GM18502 (cell line): Measurements from ENCODE around the gene CTDSPL2.
"Not testable (repeated sequence)": the region's sequence is repeated elsewhere in the genome, so short reads cannot be mapped to it uniquely, and the experiment has no call there.

ENCODE experiments used
- ATAC-seq: cut with Tn5 transposase; IDR thresholded peaks from one replicate; pipeline ENCODE4 v1.9.1; 2021; ENCODE audit warnings: mild to moderate bottlenecking; ENCODE audit not compliant: unreplicated experiment, poor library complexity

CTDSPL2 gene

DNA sequence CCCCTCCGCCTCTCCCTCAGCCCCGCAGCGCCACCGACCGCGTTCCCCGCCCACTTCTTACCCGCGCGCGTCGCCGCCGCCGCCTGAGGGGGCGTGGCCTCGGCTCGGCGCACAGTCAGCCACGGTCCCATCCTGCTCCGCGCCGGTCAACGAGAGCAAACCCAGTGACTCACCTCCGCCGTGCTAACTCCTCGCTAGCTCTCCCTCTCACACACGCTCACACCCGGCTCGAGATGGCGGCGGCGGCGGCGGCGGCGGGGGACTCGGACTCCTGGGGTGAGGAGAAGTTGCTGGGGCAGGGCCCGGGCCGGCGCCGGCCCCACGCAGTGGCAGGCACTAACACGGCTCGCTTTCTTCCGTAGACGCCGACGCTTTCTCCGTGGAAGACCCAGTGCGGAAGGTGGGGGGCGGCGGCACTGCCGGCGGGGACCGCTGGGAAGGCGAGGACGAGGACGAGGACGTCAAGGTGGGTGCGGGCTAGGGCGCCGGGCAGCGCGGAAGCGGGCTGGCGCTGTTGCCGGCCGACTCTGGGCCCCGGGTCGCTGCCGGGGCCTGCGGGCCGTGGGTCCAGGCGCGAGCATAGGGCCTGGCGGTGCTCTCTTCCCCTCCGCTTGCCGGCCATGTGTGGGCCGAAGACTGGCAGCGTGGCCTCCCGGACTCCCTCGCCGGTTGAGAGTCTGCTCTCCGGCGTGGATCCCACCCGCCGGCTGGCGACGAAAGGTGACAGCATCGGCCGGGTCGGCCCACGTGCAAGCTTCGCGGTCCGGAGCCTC lies 109.7 kb downstream of the CTDSPL2 start, which contains the start of gene EIF3J:
Gene EIF3J (plus strand): TSS at position 186 of the 773 bp plus-strand sequence. CDS start 48 bp downstream, at position 234.
- peak; percentile 90 for ATAC-seq

DNA sequence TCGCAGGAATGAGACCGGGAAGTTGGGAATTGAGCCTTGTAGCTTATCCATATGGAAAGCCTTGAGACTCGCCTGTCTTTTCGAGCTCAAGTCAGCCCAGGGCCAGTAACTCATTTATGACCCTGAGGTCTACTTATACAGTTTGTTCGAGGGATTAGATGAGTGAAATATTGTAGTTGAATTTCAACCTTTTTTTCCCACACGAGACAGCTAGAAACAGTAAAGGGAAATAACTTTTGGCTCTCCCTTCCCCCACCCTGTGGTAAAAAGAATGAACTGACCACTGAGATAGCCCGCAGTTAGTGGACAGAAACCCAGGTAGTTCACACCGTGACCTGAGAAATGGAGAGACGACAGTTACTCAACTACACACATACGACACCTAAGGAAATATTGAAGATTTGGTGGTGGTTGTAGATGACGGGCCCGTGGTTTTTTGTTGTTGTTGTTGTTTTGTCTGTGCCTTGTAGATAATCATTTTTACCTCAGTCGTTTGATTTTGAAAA lies 110.4 kb downstream of the CTDSPL2 start:
- no peak for ATAC-seq

DNA sequence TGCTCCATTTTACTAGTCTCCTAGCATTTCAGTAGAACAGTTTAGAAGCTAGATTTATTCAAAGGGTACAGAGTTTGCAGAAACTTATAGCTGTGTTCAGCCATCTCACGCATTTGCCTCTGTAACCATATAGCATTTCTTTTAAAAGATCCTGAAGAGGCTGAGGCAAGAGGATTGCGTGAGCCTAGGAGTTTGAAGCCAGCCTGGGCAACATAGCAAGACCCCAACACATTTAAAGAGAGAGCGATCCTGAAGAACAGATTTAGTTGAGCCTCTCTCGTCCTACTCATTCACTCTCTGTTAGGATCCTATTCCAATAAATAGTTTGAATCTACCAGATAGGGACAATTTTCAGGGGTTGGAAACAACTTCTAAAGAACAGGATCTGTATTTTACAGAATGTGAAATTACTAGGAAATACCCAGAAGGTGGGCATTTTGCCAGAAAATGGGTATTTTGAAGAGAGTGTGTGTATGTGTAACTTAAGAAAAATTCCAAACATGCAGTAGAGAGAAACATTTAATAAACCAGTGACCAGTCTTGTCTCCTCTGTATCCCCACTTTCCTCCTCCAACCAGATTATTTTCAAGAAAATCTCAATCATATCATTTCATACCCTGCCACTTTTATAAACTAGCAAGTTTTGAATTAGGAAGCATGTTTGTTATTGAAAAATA lies 114.0 kb downstream of the CTDSPL2 start:
- ATAC-seq, result no peak

DNA sequence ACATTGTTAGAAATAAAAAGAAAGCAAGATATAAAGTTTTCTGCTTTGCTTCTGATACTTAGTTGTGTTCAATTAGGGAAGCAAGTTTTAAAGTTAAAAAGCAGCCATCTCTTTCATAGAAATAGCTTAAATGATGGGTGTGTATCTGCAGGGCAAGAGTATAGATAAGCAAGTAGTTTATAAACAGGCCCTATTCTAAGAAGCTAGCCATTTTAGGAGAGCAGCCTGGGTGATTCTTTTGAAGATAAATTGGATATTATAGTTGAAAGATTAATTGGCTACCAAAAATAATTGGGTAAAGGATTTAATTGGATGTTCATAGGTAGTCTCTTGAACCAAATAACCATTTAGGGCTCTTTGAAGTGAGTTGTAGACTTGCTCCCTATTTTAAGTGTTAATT lies 115.2 kb downstream of the CTDSPL2 start:
- ATAC-seq, result no peak

GRCh38 chr15:44544745-44545144 lies 117.3 kb downstream of the CTDSPL2 start:
- ATAC-seq, result not testable (repeated sequence)

DNA sequence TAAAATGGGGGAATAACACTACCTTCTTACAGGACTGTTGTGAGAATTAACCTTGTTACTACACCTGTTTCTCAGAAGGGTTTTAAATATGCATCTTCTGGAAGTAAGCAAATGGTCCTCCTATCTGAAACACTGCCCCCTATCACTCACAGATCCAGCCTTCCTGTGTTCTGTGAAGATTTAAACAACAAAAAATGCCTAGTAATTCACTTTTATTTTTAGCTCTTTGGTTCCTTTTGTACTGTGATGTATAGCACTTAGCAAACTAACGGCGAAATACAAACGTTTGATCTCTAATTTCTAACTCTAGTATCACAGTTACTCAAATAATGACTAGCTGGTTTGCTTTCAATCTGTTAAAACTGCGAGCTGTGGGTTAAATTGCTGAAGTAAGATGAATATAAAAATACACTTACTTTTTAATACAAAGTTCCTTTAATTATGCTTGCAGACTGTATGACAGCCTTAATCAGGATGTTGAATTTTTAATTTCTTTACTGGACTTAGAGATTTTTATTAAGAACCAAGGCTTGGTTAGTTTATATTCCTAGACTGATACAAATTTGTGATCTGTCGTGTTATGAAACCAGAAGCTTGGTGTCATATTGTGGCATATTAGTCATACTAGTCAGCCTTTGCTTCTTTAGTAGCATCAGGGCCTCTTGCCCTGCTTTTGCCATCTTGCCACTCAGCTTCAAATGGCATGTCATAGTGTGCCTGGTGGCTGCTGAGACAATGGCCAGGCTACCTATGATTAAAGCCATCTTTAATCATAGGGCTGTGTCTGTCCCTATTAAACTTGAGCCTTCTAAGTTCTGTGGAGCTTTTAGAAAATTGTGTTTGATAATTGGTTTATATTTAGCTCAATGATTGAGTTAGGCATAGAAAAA lies 118.7 kb downstream of the CTDSPL2 start:
- ATAC-seq, result peak; percentile 81

DNA sequence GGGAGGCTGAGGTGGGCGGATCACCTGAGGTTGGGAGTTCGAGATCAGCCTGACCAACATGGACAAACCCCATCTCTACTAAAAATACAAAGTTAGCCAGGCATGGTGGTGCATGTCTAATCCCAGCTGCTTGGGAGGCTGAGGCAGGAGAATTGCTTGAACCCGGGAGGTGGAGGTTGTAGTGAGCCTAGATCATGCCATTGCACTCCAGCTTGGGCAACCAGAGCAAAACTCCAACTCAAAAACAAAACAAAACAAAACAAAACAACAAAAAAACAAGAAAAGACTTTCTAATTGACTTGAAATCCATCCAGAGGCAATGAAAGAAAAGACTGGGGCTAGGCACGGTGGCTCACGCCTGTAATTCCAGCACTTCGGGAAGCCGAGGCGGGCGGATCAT lies 121.7 kb downstream of the CTDSPL2 start:
- ATAC-seq, result not testable (repeated sequence)

DNA sequence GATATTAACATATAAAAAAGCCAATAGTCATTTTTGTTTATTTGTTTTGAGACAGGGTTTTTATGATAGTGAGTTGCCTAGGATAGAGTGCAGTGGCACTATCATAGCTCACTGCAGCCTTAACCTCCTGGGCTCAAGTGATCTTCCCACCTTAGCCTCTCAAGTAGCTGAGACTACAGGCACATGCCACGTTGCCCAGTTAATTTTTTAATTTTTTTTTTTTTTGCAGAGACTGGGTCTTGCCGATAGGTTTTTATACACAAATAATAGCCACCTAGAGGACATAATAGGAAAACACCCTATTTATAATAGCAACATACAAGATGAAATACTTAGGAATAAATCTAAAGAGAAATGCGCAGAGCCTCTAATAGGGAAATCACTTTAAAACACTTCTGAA lies 122.8 kb downstream of the CTDSPL2 start:
- no peak for ATAC-seq

GRCh38 chr15:44550734-44551133 lies 123.3 kb downstream of the CTDSPL2 start:
- no peak for ATAC-seq

- no peak for ATAC-seq
Measured at GRCh38 chr15:44554934-44555723, 127.7 kb downstream of the CTDSPL2 start.

- not testable (repeated sequence) for ATAC-seq
Measured at GRCh38 chr15:44560926-44561325, 133.5 kb downstream of the CTDSPL2 start.

- no peak for ATAC-seq
Measured at GRCh38 chr15:44565387-44566154, 138.1 kb downstream of the CTDSPL2 start.

- ATAC-seq, result no peak
Measured at GRCh38 chr15:44566155-44566540, 138.7 kb downstream of the CTDSPL2 start.

GRCh38 chr15:44568338-44568737 lies 140.9 kb downstream of the CTDSPL2 start:
- no peak for ATAC-seq

DNA sequence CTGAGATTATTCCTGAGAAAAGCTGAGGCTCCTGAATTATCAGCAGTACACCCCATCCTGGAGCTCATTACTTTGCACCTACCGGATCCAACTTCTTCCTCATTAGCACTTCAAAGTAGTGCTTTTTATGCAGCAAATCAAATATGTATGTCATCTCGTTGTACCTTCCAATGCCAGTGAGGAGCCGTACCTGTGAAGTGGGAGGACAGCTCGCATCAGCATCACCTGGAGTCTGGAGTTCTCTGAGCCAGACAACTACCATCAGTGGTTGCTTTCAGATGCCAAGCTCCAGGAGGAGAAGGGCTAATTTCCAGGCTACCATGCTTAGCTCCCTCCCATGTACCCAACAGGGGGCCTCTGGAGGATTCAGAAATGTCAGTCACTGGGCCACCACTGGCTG lies 141.9 kb downstream of the CTDSPL2 start:
- ATAC-seq, result no peak

GRCh38 chr15:44570361-44570760 lies 142.9 kb downstream of the CTDSPL2 start:
- no peak for ATAC-seq

- no peak for ATAC-seq
Measured at GRCh38 chr15:44573386-44573785, 146.0 kb downstream of the CTDSPL2 start.

DNA sequence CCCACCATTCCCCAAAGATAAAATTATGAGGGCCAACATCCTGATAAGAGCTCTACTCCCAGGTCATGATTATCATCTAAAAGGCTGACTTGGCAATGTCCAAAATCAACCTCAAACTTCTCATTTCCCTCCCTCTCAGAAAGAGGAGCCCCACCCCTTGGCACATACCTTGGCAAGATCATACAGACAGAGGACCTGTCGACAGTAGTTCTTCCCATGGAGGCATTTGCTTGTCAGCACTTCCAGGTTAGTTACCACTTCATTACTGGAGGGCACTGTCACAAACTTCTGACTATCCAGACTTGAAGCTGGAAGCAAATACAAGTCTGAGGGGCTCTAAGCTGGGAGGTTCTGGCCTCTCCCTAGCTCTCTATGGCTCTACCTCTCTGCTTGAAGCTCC lies 147.3 kb downstream of the CTDSPL2 start:
- no peak for ATAC-seq
